Measurements from ENCODE around the gene TMEM86B. TPM values are rescaled to one million over a fixed set of nuclear protein-coding genes. Genes with fewer than 3 reads are reported as not detected.

Gene TMEM86B
- total RNA-seq, 1 donor from 2014 or later = 10.0 TPM

DNA sequence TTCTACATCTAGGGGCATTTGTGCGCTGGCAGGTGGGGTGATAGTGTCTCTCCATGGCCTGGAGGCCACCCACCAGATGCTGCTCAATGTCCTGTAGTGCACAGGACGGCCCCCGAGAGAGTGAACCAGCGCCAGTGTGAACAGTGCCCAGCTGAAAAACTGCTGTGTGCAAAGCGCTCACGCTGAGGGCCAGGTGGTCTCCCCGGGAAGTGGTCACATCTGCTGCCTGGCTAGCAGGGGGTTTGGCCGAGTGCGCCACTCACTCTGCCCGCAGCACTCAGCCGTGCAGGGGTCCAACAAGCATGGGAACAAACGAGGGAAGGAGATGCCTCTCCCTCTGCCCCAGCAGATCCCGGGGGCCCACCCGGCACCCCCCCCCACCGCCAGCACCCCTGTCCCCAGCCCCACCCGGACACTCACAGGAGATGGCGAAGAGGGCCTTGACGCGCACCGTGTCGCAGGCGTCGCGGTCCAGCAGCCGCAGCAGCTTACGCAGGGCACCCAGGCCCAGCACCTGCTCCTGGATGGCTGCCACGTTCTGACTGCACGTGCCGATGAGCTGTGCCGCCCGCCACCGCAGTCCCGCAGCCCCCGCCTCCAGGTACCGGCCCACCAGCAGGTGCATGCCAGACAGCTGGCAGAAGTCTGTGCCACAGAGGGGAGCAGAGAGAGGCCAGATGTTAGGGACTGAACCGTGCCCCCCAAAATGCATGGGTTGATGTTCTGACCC is 45.6 kb upstream of the TMEM86B start:
- H3K27ac Mint-ChIP-seq = no peak overlapping the region

GRCh38 chr19:55272142-55272541 is 43.6 kb upstream of the TMEM86B start:
- no peak for DNase-seq (ENCODE audit: low spot score, unreplicated experiment)
- TF ChIP-seq CTCF (IDR thresholded peaks at IDR 0.05; ENCODE audit: unreplicated experiment) = no peak
- Mint-ChIP-seq H3K9me3 (ENCODE audit: low read depth) (no peaks in the 10 kb centered on the region), H3K27me3 (no peaks in the 10 kb centered on the region), H3K27ac (no peak overlapping the region), H3K4me3 (ENCODE audit: low read depth) (no peak overlapping the region), H3K4me1 (ENCODE audit: low read depth) (no peaks in the 10 kb centered on the region), H3K36me3 (ENCODE audit: insufficient read depth) (peaks cover 7% of the 10 kb centered on the region)

More for the DNA sequence above, 45.6 kb upstream of the TMEM86B start:
- no peak for DNase-seq (ENCODE audit: low spot score, unreplicated experiment)
- Mint-ChIP-seq H3K4me1 (ENCODE audit: low read depth) (peaks cover 1% of the 10 kb centered on the region), H3K27me3 (no peaks in the 10 kb centered on the region), H3K9me3 (ENCODE audit: low read depth) (no peaks in the 10 kb centered on the region), H3K36me3 (ENCODE audit: insufficient read depth) (peaks cover 7% of the 10 kb centered on the region), H3K4me3 (ENCODE audit: low read depth) (no peak overlapping the region)
- no peak for TF ChIP-seq CTCF (IDR thresholded peaks at IDR 0.05; ENCODE audit: unreplicated experiment)

- Mint-ChIP-seq H3K4me1 (ENCODE audit: low read depth) (no peaks in the 10 kb centered on the region), H3K4me3 (ENCODE audit: low read depth) (no peak overlapping the region), H3K27me3 (no peaks in the 10 kb centered on the region), H3K27ac (no peak overlapping the region), H3K36me3 (ENCODE audit: insufficient read depth) (peaks cover 11% of the 10 kb centered on the region), H3K9me3 (ENCODE audit: low read depth) (peaks cover 8% of the 10 kb centered on the region)
- no peak for TF ChIP-seq CTCF (IDR thresholded peaks at IDR 0.05; ENCODE audit: unreplicated experiment)
- DNase-seq (ENCODE audit: low spot score, unreplicated experiment) = no peak
Measured at GRCh38 chr19:55270172-55270942, 41.8 kb upstream of the TMEM86B start.

GRCh38 chr19:55269299-55269698 is 40.7 kb upstream of the TMEM86B start:
- no peak overlapping the region for H3K4me3 Mint-ChIP-seq (ENCODE audit: low read depth)
- no peak overlapping the region for H3K27ac Mint-ChIP-seq
- H3K9me3 Mint-ChIP-seq (ENCODE audit: low read depth) = peaks cover 8% of the 10 kb centered on the region
- H3K4me1 Mint-ChIP-seq (ENCODE audit: low read depth) = no peaks in the 10 kb centered on the region
- no peak for TF ChIP-seq CTCF (IDR thresholded peaks at IDR 0.05; ENCODE audit: unreplicated experiment)
- H3K36me3 Mint-ChIP-seq (ENCODE audit: insufficient read depth) = peaks cover 11% of the 10 kb centered on the region
- no peak for DNase-seq (ENCODE audit: low spot score, unreplicated experiment)
- no peaks in the 10 kb centered on the region for H3K27me3 Mint-ChIP-seq

DNA sequence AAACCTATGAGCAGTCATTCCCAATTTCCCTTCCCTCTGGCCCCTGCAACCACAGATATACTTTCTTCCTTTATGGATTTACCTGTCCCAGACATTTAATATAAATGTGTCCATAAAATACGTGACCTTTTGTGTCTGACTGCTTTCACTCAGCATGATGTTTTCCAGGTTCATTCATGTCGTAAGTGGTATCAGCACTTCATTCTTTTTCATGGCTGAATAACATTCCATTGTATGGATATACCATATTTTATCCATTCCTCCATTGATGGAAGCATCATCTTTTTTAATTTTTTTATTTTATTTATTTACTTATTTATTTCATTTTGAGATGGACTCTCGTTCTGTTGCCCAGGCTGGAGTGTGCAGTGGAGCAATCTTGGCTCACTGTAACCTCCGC is 38.3 kb upstream of the TMEM86B start:
- H3K27me3 Mint-ChIP-seq = no peaks in the 10 kb centered on the region
- no peak overlapping the region for H3K4me3 Mint-ChIP-seq (ENCODE audit: low read depth)
- DNase-seq (ENCODE audit: low spot score, unreplicated experiment) = no peak
- no peaks in the 10 kb centered on the region for H3K4me1 Mint-ChIP-seq (ENCODE audit: low read depth)
- H3K9me3 Mint-ChIP-seq (ENCODE audit: low read depth) = peaks cover 8% of the 10 kb centered on the region
- H3K36me3 Mint-ChIP-seq (ENCODE audit: insufficient read depth) = peaks cover 12% of the 10 kb centered on the region
- no peak overlapping the region for H3K27ac Mint-ChIP-seq
- no peak for TF ChIP-seq CTCF (IDR thresholded peaks at IDR 0.05; ENCODE audit: unreplicated experiment)
